Neural cell (in vitro differentiated cells): Measurements from ENCODE around the gene BCL11B. TPM values are rescaled to one million over a fixed set of nuclear protein-coding genes. Genes with fewer than 3 reads are reported as not detected.

ENCODE experiments used
- H2AFZ ChIP-seq: fragments of 200-600, 300-800 bp; sonication (generic), shearing (Covaris generic); 2 replicates; pipeline ENCODE4 v1.6.0; 2014; ENCODE audit warnings: low read depth, mild to moderate bottlenecking, antibody characterized with exemption, low read length, moderate library complexity
- H3F3A ChIP-seq: fragments of 200-600 bp; shearing (Covaris generic); 2 replicates; pipeline ENCODE4 v1.6.1; 2016; ENCODE audit warnings: mild to moderate bottlenecking, moderate library complexity, mixed read lengths, antibody characterized with exemption, low read length; ENCODE audit not compliant: insufficient read depth, poor library complexity, severe bottlenecking
- H3K27ac ChIP-seq: fragments of 200-600, 300-800 bp; sonication (generic), shearing (Covaris generic); 2 replicates; pipeline ENCODE4 v1.5.1; 2014; ENCODE audit warnings: mild to moderate bottlenecking, low read length, moderate library complexity
- H3K27me3 ChIP-seq: fragments of 300-800, 200-600 bp; sonication (generic), shearing (Covaris generic); 2 replicates; pipeline ENCODE4 v1.6.0; 2014; ENCODE audit warnings: mild to moderate bottlenecking, low read depth, low read length, moderate library complexity; ENCODE audit not compliant: insufficient read depth
- H3K36me3 ChIP-seq: fragments of 300-800, 200-600 bp; sonication (generic), shearing (Covaris generic); 2 replicates; pipeline ENCODE4 v1.5.1; 2014; ENCODE audit warnings: mild to moderate bottlenecking, antibody characterized with exemption, low read length, moderate library complexity; ENCODE audit not compliant: insufficient read depth
- H3K4me2 ChIP-seq: fragments of 300-800, 200-600 bp; sonication (generic), shearing (Covaris generic); 2 replicates; pipeline ENCODE4 v1.6.0; 2014; ENCODE audit warnings: mild to moderate bottlenecking, low read length
- H3K4me3 ChIP-seq: fragments of 300-800, 200-600 bp; sonication (generic), shearing (Covaris generic); 2 replicates; pipeline ENCODE4 v1.5.1; 2014; ENCODE audit warnings: mild to moderate bottlenecking, low read length, moderate library complexity
- H3K79me2 ChIP-seq: fragments of 200-600 bp; shearing (Covaris generic); replicated peaks from 2 replicates; pipeline ENCODE4 v1.6.0; 2014; ENCODE audit warnings: mild to moderate bottlenecking, low read length, moderate library complexity; ENCODE audit not compliant: insufficient read depth
- H3K9ac ChIP-seq: fragments of 300-800, 200-600 bp; sonication (generic), shearing (Covaris generic); 2 replicates; pipeline ENCODE4 v1.6.1; 2016; ENCODE audit warnings: mild to moderate bottlenecking, low read length, mixed read lengths
- H3K9me2 ChIP-seq: fragments of 200-600 bp; shearing (Covaris generic); 2 replicates; pipeline ENCODE4 v1.6.1; 2016; ENCODE audit warnings: mild to moderate bottlenecking, low read length, mixed read lengths; ENCODE audit not compliant: insufficient read depth
- H3K9me3 ChIP-seq: fragments of 200-600, 300-800 bp; sonication (generic), shearing (Covaris generic); 2 replicates; pipeline ENCODE4 v1.6.1; 2016; ENCODE audit warnings: mild to moderate bottlenecking, mixed run types, low read length, moderate library complexity, mixed read lengths
- H4K20me1 ChIP-seq: fragments of 200-600 bp; shearing (Covaris generic); 2 replicates; pipeline ENCODE4 v1.6.1; 2016; ENCODE audit warnings: mild to moderate bottlenecking, mixed run types; ENCODE audit not compliant: insufficient read depth
- CTCF ChIP-seq: fragments of 450-650 bp; IDR thresholded peaks from 2 replicates; pipeline ENCODE4 v1.5.1; 2014; ENCODE audit warnings: antibody characterized with exemption, mild to moderate bottlenecking, moderate library complexity; ENCODE audit not compliant: poor library complexity, severe bottlenecking
- EP300 ChIP-seq: fragments of 450-650 bp; conservative IDR thresholded peaks from 2 replicates; pipeline ENCODE4 v1.6.1; 2014; ENCODE audit warnings: antibody characterized with exemption, mild to moderate bottlenecking, moderate library complexity; ENCODE audit not compliant: poor library complexity, severe bottlenecking
- EZH2 ChIP-seq: fragments of 200-600, 300-800 bp; shearing (Covaris generic), sonication (generic); IDR thresholded peaks from 2 replicates; pipeline ENCODE4 v1.6.1; 2014; ENCODE audit warnings: antibody characterized with exemption, low read length, borderline replicate concordance, mild to moderate bottlenecking; ENCODE audit not compliant: insufficient read depth, poor library complexity, severe bottlenecking
- MXI1 ChIP-seq: fragments of 450-650 bp; conservative IDR thresholded peaks from 2 replicates; pipeline ENCODE4 v1.6.1; 2014; ENCODE audit warnings: antibody characterized with exemption, mild to moderate bottlenecking; ENCODE audit not compliant: poor library complexity, severe bottlenecking
- POLR2AphosphoS5 ChIP-seq: IDR thresholded peaks from 2 replicates; pipeline ENCODE4 v1.6.1; 2012
- RAD21 ChIP-seq: fragments of 450-650 bp; conservative IDR thresholded peaks from 2 replicates; pipeline ENCODE4 v1.6.1; 2014; ENCODE audit warnings: antibody characterized with exemption, mild to moderate bottlenecking, moderate library complexity
- REST ChIP-seq: IDR thresholded peaks from 2 replicates; pipeline ENCODE4 v1.6.1; 2012; ENCODE audit warnings: borderline replicate concordance
- SMC3 ChIP-seq: fragments of 450-650 bp; conservative IDR thresholded peaks from 2 replicates; pipeline ENCODE4 v1.6.1; 2014; ENCODE audit warnings: antibody characterized with exemption, mild to moderate bottlenecking, moderate library complexity; ENCODE audit not compliant: poor library complexity
- TAF1 ChIP-seq: IDR thresholded peaks from 2 replicates; pipeline ENCODE4 v1.6.1; 2012; ENCODE audit warnings: low read depth
- polyA plus RNA-seq: library from polyadenylated mRNA; depleted of rRNA; stranded (reverse); fragments of >200 nt; gene quantifications from 2 replicates; pipeline ENCODE4 v1.2.3, GENCODE V29; 2014

BCL11B gene
- polyA plus RNA-seq, 1 donor from 2014 or later: 104 TPM

- Histone ChIP-seq H3K4me3 (no peak overlapping the region), H3K79me2 (no peaks in the 10 kb centered on the region), H3K27ac (no peak overlapping the region), H2AFZ (no peak overlapping the region), H3K9me2 (no peaks in the 10 kb centered on the region), H3K9me3 (no peaks in the 10 kb centered on the region), H3K9ac (no peak overlapping the region), H3K36me3 (no peaks in the 10 kb centered on the region), H3F3A (no peaks in the 10 kb centered on the region), H3K27me3 (no peaks in the 10 kb centered on the region), H3K4me2 (no peak overlapping the region), H4K20me1 (no peaks in the 10 kb centered on the region)
- no peak for TF ChIP-seq EP300
- no peak for TF ChIP-seq RAD21
- no peak for TF ChIP-seq TAF1
- no peak for TF ChIP-seq REST
- TF ChIP-seq MXI1: no peak
- no peak for TF ChIP-seq CTCF
- no peak for TF ChIP-seq EZH2
- no peak for TF ChIP-seq POLR2AphosphoS5
- TF ChIP-seq SMC3: no peak
These were observed 142.0 kb downstream of the BCL11B start for GRCh38 chr14:99129998-99130397.

GRCh38 chr14:99129211-99129696 is 142.7 kb downstream of the BCL11B start:
- H3K79me2 ChIP-seq: no peaks in the 10 kb centered on the region
- no peaks in the 10 kb centered on the region for H3K36me3 ChIP-seq
- no peaks in the 10 kb centered on the region for H3K27me3 ChIP-seq
- H4K20me1 ChIP-seq: no peaks in the 10 kb centered on the region
- no peak overlapping the region for H3K4me3 ChIP-seq
- TF ChIP-seq EP300 (no peak), TAF1 (no peak), REST (no peak)
- no peak overlapping the region for H3K27ac ChIP-seq
- H2AFZ ChIP-seq: no peak overlapping the region
- no peak overlapping the region for H3K9ac ChIP-seq
- H3F3A ChIP-seq: no peaks in the 10 kb centered on the region
- no peaks in the 10 kb centered on the region for H3K9me2 ChIP-seq
- H3K9me3 ChIP-seq: no peaks in the 10 kb centered on the region
- no peak overlapping the region for H3K4me2 ChIP-seq
